ENCODE results near the gene SLC8A1. TPM values are rescaled to one million over a fixed set of nuclear protein-coding genes. Genes with fewer than 3 reads are reported as not detected.

Gene SLC8A1
- total RNA-seq, 1 donor from 2014 or later: 1.9 TPM

DNA sequence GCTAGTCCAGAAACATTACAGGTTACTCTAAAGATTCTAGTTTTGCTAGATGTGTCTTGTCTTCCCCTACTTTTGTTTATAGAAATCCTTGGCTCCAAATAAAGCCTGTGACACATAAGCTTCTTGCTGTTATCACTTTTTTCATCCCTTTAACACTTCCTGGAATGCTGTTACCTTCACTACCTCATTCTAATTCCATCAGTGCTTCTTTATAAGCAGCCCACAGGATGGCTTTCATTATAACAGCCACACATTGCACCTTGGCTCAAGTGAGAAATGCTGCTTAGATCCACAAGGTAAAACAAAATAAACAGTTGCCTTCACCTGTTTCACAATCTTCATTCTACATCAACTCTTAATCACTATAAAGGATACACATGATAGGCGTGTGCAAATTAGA is 221.7 kb downstream of the SLC8A1 start:
- Mint-ChIP-seq H3K27ac (ENCODE audit: unreplicated experiment) (no peak overlapping the region), H3K27me3 (ENCODE audit: unreplicated experiment) (no peaks in the 10 kb centered on the region), H3K4me1 (ENCODE audit: low read depth, unreplicated experiment) (peaks cover 3% of the 10 kb centered on the region), H3K9me3 (ENCODE audit: unreplicated experiment) (no peaks in the 10 kb centered on the region), H3K4me3 (ENCODE audit: unreplicated experiment) (no peak overlapping the region), H3K36me3 (ENCODE audit: unreplicated experiment) (no peaks in the 10 kb centered on the region)
- DNase-seq: no peak
- TF ChIP-seq, protein P1, sequence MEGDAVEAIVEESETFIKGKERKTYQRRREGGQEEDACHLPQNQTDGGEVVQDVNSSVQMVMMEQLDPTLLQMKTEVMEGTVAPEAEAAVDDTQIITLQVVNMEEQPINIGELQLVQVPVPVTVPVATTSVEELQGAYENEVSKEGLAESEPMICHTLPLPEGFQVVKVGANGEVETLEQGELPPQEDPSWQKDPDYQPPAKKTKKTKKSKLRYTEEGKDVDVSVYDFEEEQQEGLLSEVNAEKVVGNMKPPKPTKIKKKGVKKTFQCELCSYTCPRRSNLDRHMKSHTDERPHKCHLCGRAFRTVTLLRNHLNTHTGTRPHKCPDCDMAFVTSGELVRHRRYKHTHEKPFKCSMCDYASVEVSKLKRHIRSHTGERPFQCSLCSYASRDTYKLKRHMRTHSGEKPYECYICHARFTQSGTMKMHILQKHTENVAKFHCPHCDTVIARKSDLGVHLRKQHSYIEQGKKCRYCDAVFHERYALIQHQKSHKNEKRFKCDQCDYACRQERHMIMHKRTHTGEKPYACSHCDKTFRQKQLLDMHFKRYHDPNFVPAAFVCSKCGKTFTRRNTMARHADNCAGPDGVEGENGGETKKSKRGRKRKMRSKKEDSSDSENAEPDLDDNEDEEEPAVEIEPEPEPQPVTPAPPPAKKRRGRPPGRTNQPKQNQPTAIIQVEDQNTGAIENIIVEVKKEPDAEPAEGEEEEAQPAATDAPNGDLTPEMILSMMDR (IDR thresholded peaks at IDR 0.05; ENCODE audit: partially characterized antibody, unreplicated experiment): no peak

DNA sequence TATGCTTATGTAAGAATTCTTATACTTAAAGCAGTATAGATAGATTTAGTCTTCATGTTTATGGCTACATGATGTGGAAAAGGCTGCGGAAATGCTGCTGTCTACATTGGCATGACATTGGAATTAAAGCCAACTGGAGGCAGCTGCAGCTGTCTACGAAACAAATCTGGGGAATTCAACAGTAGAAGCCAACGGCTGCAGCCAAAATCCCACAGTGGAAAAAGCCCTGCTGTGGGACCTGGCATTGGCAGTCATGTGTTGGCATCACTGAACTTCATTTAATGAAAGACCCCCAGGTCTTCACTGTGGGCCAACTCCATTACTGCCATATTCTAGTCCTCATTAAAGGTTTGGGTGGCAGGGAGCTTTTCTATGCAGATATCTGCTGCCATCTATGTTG is 223.6 kb downstream of the SLC8A1 start:
- TF ChIP-seq, protein P1 (IDR thresholded peaks at IDR 0.05; ENCODE audit: partially characterized antibody, unreplicated experiment): no peak
- DNase-seq: no peak
- Mint-ChIP-seq H3K27me3 (ENCODE audit: unreplicated experiment) (no peaks in the 10 kb centered on the region), H3K4me1 (ENCODE audit: low read depth, unreplicated experiment) (peaks cover 3% of the 10 kb centered on the region), H3K9me3 (ENCODE audit: unreplicated experiment) (no peaks in the 10 kb centered on the region), H3K27ac (ENCODE audit: unreplicated experiment) (no peak overlapping the region), H3K36me3 (ENCODE audit: unreplicated experiment) (no peaks in the 10 kb centered on the region), H3K4me3 (ENCODE audit: unreplicated experiment) (no peak overlapping the region)

DNA sequence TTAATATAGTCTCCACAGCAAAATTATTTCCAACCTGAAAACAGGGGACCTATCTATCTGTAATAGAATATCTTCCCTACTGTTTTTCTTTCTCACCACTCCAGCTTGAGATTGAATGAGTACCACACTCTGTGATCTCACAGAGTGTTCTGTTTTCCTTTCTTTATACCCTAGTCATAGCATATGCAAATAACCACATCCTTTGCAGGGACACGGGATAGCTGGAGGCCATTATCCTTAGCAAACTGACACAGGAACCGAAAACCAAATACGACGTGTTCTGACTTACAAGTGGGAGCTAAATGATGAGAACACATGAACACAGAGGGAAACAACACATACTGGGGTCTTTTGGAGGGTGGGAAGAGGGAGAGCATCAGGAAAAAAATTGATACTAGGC is 224.7 kb downstream of the SLC8A1 start:
- no peak for DNase-seq
- no peak overlapping the region for H3K4me3 Mint-ChIP-seq (ENCODE audit: unreplicated experiment)
- no peaks in the 10 kb centered on the region for H3K36me3 Mint-ChIP-seq (ENCODE audit: unreplicated experiment)
- H3K9me3 Mint-ChIP-seq (ENCODE audit: unreplicated experiment): no peaks in the 10 kb centered on the region
- TF ChIP-seq, protein P1 (IDR thresholded peaks at IDR 0.05; ENCODE audit: partially characterized antibody, unreplicated experiment): no peak
- H3K4me1 Mint-ChIP-seq (ENCODE audit: low read depth, unreplicated experiment): peaks cover 3% of the 10 kb centered on the region
- no peak overlapping the region for H3K27ac Mint-ChIP-seq (ENCODE audit: unreplicated experiment)
- no peaks in the 10 kb centered on the region for H3K27me3 Mint-ChIP-seq (ENCODE audit: unreplicated experiment)

DNA sequence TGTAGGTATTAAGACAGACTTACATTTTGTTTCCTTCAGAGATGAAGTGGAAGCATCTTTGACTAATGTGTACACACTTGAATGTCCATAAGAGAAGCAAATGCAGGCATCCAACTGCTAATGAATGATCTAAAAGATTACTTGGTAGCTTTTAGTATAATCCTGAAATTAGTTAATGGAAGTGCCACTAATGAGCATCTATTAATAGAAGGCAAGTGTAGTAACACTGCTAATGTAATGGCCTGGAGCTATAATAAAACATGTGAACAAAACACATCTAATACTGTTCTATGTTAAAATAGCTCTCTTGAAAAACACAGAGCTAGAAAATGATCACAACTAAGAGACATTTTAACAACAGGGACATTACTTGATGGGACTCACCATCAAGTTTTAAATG is 225.3 kb downstream of the SLC8A1 start:
- H3K4me1 Mint-ChIP-seq (ENCODE audit: low read depth, unreplicated experiment): peaks cover 3% of the 10 kb centered on the region
- H3K36me3 Mint-ChIP-seq (ENCODE audit: unreplicated experiment): no peaks in the 10 kb centered on the region
- H3K27me3 Mint-ChIP-seq (ENCODE audit: unreplicated experiment): no peaks in the 10 kb centered on the region
- TF ChIP-seq, protein P1 (IDR thresholded peaks at IDR 0.05; ENCODE audit: partially characterized antibody, unreplicated experiment): no peak
- no peak for DNase-seq
- no peak overlapping the region for H3K27ac Mint-ChIP-seq (ENCODE audit: unreplicated experiment)
- no peaks in the 10 kb centered on the region for H3K9me3 Mint-ChIP-seq (ENCODE audit: unreplicated experiment)
- H3K4me3 Mint-ChIP-seq (ENCODE audit: unreplicated experiment): no peak overlapping the region

DNA sequence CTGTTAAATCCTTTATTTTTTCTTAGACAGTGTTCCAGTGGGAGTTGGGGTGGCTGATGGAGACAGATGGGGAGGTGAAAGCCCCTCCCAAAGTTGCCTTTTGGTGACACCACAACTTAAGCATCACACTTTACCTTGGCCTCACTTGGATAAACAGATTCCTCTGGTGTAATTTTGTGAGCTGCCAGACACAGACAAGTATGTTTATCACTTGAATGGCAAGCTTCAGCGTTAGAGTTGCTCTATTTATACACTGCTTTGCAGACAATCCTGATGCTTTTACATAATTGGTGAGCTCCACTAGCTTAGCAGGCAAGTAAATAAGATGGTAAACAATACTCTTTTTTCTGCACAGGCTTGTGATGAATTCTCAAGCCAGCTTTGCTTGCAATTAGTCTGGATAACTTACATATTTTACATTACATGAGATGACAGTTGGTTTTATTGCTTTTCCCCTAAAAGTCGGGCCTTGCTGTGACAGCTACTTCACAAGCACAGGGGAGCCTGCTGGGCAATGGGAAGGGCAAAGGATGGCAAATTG is 226.2 kb downstream of the SLC8A1 start:
- peaks cover 3% of the 10 kb centered on the region for H3K4me1 Mint-ChIP-seq (ENCODE audit: low read depth, unreplicated experiment)
- H3K4me3 Mint-ChIP-seq (ENCODE audit: unreplicated experiment): no peak overlapping the region
- no peak for DNase-seq
- H3K27ac Mint-ChIP-seq (ENCODE audit: unreplicated experiment): no peak overlapping the region
- no peaks in the 10 kb centered on the region for H3K27me3 Mint-ChIP-seq (ENCODE audit: unreplicated experiment)
- TF ChIP-seq, protein P1 (IDR thresholded peaks at IDR 0.05; ENCODE audit: partially characterized antibody, unreplicated experiment): no peak
- H3K9me3 Mint-ChIP-seq (ENCODE audit: unreplicated experiment): no peaks in the 10 kb centered on the region
- no peaks in the 10 kb centered on the region for H3K36me3 Mint-ChIP-seq (ENCODE audit: unreplicated experiment)
